ENCODE measurements around the gene TSGA10IP.

DNA sequence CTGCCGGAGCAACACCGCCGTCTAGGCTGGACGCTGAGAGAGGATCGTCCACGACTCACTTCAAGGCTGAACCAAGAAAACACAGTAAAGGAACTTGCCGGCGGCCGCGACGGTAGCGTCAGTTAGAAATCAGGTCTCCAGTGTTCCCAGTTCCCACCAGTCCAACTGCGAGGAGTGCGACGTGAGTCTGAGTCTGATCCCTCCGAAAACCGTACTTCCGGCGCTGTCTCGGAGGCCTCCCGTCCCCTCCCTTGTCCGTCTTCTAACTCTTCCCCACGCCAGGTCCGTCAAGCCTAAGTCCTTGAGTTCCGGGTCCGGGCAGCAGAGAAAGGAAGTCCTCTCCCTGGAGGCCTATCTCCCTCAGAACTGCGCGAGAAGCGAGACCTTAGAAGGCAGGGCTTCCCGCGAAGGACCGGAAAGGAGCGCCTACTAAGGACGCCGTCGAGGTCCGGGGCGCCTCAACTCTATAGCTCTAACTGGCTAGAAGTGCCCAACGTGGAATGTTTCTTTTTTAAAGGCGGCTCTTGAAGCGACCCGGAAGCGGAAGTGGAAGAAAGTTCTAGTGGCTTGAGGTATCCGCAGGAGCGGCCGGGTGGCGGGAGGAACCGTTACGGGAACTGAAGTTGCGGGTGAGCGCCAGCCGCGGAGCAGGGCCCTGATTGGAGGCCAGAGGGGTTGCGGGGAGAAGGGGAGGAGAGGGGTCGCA lies 56.8 kb downstream of the TSGA10IP start, which contains the start of the genes BANF1 and EIF1AD:
- TF ChIP-seq, protein P1, sequence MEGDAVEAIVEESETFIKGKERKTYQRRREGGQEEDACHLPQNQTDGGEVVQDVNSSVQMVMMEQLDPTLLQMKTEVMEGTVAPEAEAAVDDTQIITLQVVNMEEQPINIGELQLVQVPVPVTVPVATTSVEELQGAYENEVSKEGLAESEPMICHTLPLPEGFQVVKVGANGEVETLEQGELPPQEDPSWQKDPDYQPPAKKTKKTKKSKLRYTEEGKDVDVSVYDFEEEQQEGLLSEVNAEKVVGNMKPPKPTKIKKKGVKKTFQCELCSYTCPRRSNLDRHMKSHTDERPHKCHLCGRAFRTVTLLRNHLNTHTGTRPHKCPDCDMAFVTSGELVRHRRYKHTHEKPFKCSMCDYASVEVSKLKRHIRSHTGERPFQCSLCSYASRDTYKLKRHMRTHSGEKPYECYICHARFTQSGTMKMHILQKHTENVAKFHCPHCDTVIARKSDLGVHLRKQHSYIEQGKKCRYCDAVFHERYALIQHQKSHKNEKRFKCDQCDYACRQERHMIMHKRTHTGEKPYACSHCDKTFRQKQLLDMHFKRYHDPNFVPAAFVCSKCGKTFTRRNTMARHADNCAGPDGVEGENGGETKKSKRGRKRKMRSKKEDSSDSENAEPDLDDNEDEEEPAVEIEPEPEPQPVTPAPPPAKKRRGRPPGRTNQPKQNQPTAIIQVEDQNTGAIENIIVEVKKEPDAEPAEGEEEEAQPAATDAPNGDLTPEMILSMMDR (IDR thresholded peaks at IDR 0.05; ENCODE audit: insufficient read depth, low read length), result no peak
- TF ChIP-seq POLR2AphosphoS5 (IDR thresholded peaks at IDR 0.05; ENCODE audit: low read depth), result peak; percentile 75; the same call in 1 of the 2 replicates
- peak; percentile 68 for TF ChIP-seq SPI1 (IDR thresholded peaks at IDR 0.05; ENCODE audit: borderline replicate concordance, low read depth)
- TF ChIP-seq GABPA (IDR thresholded peaks at IDR 0.05; ENCODE audit: low read depth), result peak; percentile 99
- TF ChIP-seq, protein P2, sequence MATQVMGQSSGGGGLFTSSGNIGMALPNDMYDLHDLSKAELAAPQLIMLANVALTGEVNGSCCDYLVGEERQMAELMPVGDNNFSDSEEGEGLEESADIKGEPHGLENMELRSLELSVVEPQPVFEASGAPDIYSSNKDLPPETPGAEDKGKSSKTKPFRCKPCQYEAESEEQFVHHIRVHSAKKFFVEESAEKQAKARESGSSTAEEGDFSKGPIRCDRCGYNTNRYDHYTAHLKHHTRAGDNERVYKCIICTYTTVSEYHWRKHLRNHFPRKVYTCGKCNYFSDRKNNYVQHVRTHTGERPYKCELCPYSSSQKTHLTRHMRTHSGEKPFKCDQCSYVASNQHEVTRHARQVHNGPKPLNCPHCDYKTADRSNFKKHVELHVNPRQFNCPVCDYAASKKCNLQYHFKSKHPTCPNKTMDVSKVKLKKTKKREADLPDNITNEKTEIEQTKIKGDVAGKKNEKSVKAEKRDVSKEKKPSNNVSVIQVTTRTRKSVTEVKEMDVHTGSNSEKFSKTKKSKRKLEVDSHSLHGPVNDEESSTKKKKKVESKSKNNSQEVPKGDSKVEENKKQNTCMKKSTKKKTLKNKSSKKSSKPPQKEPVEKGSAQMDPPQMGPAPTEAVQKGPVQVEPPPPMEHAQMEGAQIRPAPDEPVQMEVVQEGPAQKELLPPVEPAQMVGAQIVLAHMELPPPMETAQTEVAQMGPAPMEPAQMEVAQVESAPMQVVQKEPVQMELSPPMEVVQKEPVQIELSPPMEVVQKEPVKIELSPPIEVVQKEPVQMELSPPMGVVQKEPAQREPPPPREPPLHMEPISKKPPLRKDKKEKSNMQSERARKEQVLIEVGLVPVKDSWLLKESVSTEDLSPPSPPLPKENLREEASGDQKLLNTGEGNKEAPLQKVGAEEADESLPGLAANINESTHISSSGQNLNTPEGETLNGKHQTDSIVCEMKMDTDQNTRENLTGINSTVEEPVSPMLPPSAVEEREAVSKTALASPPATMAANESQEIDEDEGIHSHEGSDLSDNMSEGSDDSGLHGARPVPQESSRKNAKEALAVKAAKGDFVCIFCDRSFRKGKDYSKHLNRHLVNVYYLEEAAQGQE (IDR thresholded peaks at IDR 0.05; ENCODE audit: insufficient replicate concordance, low read depth), result peak; percentile 51

Data from HL-60 (cell line).